Prostate gland (tissue), 2 donors: Measurements from ENCODE around the gene CDH13. TPM values are rescaled to one million over a fixed set of nuclear protein-coding genes. Genes with fewer than 3 reads are reported as not detected.

ENCODE experiments used
- DNase-seq: peaks from one replicate; pipeline ENCODE4 v3.0.0-alpha.2; 2019; ENCODE audit warnings: low spot score
- H3K27ac ChIP-seq, 2 donors: fragments of 200-600 bp; sonication (generic); 2 replicates each; pipeline ENCODE4 v1.5.1; 2017 to 2019
- H3K27me3 ChIP-seq: fragments of 200-600 bp; sonication (generic); replicated peaks from 2 replicates; pipeline ENCODE4 v1.5.1; 2019; ENCODE audit not compliant: insufficient read depth
- H3K36me3 ChIP-seq, 2 donors: fragments of 200-600 bp; sonication (generic); 1 replicate in 1 of 2; 2 replicates in 1 of 2; pipeline versions ENCODE4 v1.5.1 to v1.8.1; 2017 to 2019
- H3K4me1 ChIP-seq: fragments of 200-600 bp; sonication (generic); replicated peaks from 2 replicates; pipeline ENCODE4 v1.5.1; 2019
- H3K4me3 ChIP-seq, 2 donors: fragments of 200-600 bp; sonication (generic); 2 replicates each; pipeline ENCODE4 v1.5.1; 2017 to 2019
- H3K9me3 ChIP-seq: fragments of 200-600 bp; sonication (generic); 2 replicates; pipeline ENCODE4 v1.5.1; 2017
- POLR2A ChIP-seq: fragments of 450-650 bp; IDR thresholded peaks from one replicate; pipeline ENCODE4 v1.6.1; 2016; ENCODE audit warnings: antibody characterized with exemption, mild to moderate bottlenecking
- POLR2AphosphoS5 ChIP-seq: sonication (generic); formaldehyde crosslinking; IDR thresholded peaks from one replicate; pipeline ENCODE4 v1.6.1; 2017; ENCODE audit warnings: antibody characterized with exemption
- WGBS: methylation state at CpG from one replicate; pipeline ENCODE4 v1.1.5; 2018; 5-methylcytosine and 5-hydroxymethylcytosine counted together
- intact Hi-C: fragments of 100-400 bp; cut with DNase I; formaldehyde crosslinking; loops from one replicate; pipeline ENCODE4 v1.14.2; 2022
- total RNA-seq, 2 donors: library from RNA; depleted of rRNA; stranded (reverse); fragments of >200 nt; gene quantifications; one replicate each; pipeline ENCODE4 v1.1.0, GENCODE V29; 2016
- TF ChIP-seq, protein P1 (sequence below), 4 experiments: fragments of 200-600 bp in 2 of 4; fragments of 450-650 bp in 2 of 4; sonication (generic) in 2 of 4; IDR thresholded peaks; 1 replicate in 3 of 4; 2 replicates in 1 of 4; pipeline ENCODE4 v1.5.1; 2016 to 2019; ENCODE audit warnings: antibody characterized with exemption in 4 of 4, mild to moderate bottlenecking in 2 of 4, moderate library complexity in 2 of 4

CDH13 gene
- total RNA-seq, 2 donors from 2014 or later = 20.6 to 23.0 TPM

- no peak overlapping the region for H3K4me3 ChIP-seq
- H3K9me3 ChIP-seq = no peaks in the 10 kb centered on the region
- no peak for TF ChIP-seq POLR2A
- TF ChIP-seq, protein P1, sequence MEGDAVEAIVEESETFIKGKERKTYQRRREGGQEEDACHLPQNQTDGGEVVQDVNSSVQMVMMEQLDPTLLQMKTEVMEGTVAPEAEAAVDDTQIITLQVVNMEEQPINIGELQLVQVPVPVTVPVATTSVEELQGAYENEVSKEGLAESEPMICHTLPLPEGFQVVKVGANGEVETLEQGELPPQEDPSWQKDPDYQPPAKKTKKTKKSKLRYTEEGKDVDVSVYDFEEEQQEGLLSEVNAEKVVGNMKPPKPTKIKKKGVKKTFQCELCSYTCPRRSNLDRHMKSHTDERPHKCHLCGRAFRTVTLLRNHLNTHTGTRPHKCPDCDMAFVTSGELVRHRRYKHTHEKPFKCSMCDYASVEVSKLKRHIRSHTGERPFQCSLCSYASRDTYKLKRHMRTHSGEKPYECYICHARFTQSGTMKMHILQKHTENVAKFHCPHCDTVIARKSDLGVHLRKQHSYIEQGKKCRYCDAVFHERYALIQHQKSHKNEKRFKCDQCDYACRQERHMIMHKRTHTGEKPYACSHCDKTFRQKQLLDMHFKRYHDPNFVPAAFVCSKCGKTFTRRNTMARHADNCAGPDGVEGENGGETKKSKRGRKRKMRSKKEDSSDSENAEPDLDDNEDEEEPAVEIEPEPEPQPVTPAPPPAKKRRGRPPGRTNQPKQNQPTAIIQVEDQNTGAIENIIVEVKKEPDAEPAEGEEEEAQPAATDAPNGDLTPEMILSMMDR (IDR thresholded peaks at IDR 0.05) = no peak
- no peak for TF ChIP-seq POLR2AphosphoS5
- intact Hi-C loops = no loop called here
- no peak overlapping the region for H3K27ac ChIP-seq
- DNase-seq = peak; percentile 9
- peaks cover 9% of the 10 kb centered on the region for H3K27me3 ChIP-seq
- 51% methylated on average over 10 of the region's 10 CpGs for WGBS
- H3K36me3 ChIP-seq = no peaks in the 10 kb centered on the region
- H3K4me1 ChIP-seq = no peaks in the 10 kb centered on the region
These were observed 488.9 kb downstream of the CDH13 start for GRCh38 chr16:83115491-83116232.

GRCh38 chr16:83116274-83116892 lies 489.6 kb downstream of the CDH13 start:
- no peak overlapping the region for H3K4me3 ChIP-seq
- H3K27me3 ChIP-seq = peaks cover 9% of the 10 kb centered on the region
- H3K4me1 ChIP-seq = no peaks in the 10 kb centered on the region
- intact Hi-C loops = no loop called here
- 81% methylated on average over 8 of the region's 8 CpGs for WGBS
- H3K9me3 ChIP-seq = no peaks in the 10 kb centered on the region
- DNase-seq = no peak
- TF ChIP-seq POLR2AphosphoS5 (no peak), POLR2A (no peak)
- TF ChIP-seq, protein P1 (IDR thresholded peaks at IDR 0.05) = no peak
- H3K36me3 ChIP-seq = no peaks in the 10 kb centered on the region
- no peak overlapping the region for H3K27ac ChIP-seq

DNA sequence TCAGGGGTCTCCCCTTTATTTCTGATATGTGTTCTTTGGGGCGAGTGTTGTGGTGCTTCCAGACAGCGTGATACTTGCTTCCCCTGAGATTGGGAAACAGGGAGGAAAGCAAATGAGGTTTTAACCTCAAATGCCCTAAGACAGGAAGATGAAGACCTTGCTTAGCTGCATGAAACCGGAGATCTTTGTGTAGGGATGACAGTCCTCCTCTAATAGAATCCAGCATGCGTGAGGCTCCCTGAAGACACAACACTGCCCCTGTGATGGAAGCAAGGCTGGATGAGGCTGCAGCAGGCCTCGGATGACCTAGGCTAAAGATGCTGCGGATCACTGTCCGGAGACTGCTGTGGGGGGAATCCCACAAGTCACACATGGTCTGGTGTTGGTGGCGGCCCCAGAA lies 491.0 kb downstream of the CDH13 start:
- Histone ChIP-seq H3K4me3 (no peak overlapping the region), H3K27ac (no peak overlapping the region), H3K4me1 (no peaks in the 10 kb centered on the region), H3K9me3 (no peaks in the 10 kb centered on the region), H3K36me3 (no peaks in the 10 kb centered on the region), H3K27me3 (peaks cover 9% of the 10 kb centered on the region)
- intact Hi-C loops = no loop called here
- no peak for DNase-seq
- WGBS = 92% methylated on average over 8 of the region's 8 CpGs
- TF ChIP-seq POLR2AphosphoS5 (no peak), POLR2A (no peak)
- TF ChIP-seq, protein P1 (IDR thresholded peaks at IDR 0.05) = no peak

- TF ChIP-seq POLR2AphosphoS5 (no peak), POLR2A (no peak)
- TF ChIP-seq, protein P1 (IDR thresholded peaks at IDR 0.05) = no peak
- intact Hi-C loops = no loop called here
- 69% methylated on average over 8 of the region's 8 CpGs for WGBS
- H3K36me3 ChIP-seq = no peaks in the 10 kb centered on the region
- no peak overlapping the region for H3K4me3 ChIP-seq
- H3K27ac ChIP-seq = no peak overlapping the region
- no peaks in the 10 kb centered on the region for H3K4me1 ChIP-seq
- peaks cover 9% of the 10 kb centered on the region for H3K27me3 ChIP-seq
- H3K9me3 ChIP-seq = no peaks in the 10 kb centered on the region
- no peak for DNase-seq
These were observed 491.6 kb downstream of the CDH13 start for GRCh38 chr16:83118365-83118764.
